HepG2 (cell line): ENCODE results near the gene SLC45A1. TPM values are rescaled to one million over a fixed set of nuclear protein-coding genes. Genes with fewer than 3 reads are reported as not detected.
A peak's percentile ranks its signal among the peaks of the same experiment; 100 is the strongest.
"Not testable (repeated sequence)": the region's sequence is repeated elsewhere in the genome, so short reads cannot be mapped to it uniquely, and the experiment has no call there.

Source experiments
- ATAC-seq: fragments of 200-7000 bp; cut with Tn5 transposase; 3 replicates; pipeline ENCODE4 v1.9.1; 2020; ENCODE audit warnings: mild to moderate bottlenecking, moderate library complexity
- BruUV-seq: library from RNA; stranded (reverse); fragments of 400-500 nt; replicated peaks from 2 replicates; lab custom pipeline; 2021; lab: Mats Ljungman, UMichigan
- CTCF ChIA-PET: fragments of 300-600 bp; formaldehyde crosslinking; extraction: SDS; loops from one replicate; lab custom pipeline; 2021; ENCODE audit warnings: low total read pairs, inconsistent platforms, low intra/inter-chr PET ratio; lab: Yijun Ruan, JAX
- POLR2A ChIA-PET: fragments of 350-600 bp; sonication (Branson Sonifier 250); formaldehyde crosslinking; loops from one replicate; lab custom pipeline; 2020; ENCODE audit warnings: antibody characterized with exemption, inconsistent platforms; lab: Yijun Ruan, JAX
- DNase-seq: peaks from one replicate; pipeline ENCODE4 v3.0.0-alpha.2; 2015; ENCODE audit warnings: low spot score
- FAIRE-seq: peaks from 3 replicates; lab custom pipeline; 2011; peaks lifted over from hg19 to GRCh38; lab: Jason Lieb, UNC
- H2AFZ ChIP-seq: one replicate; pipeline ENCODE4 v1.6.1; 2011; ENCODE audit warnings: low read length, inconsistent platforms
- H3K27ac ChIP-seq: fragments of 300-600 bp; 3 replicates; pipeline ENCODE4 v1.8.0; 2011; ENCODE audit warnings: mixed run types, mild to moderate bottlenecking, mixed read lengths, low read length, inconsistent platforms; ENCODE audit not compliant: insufficient read depth; ENCODE audit errors: extremely low read length
- H3K27me3 ChIP-seq, 2 experiments: fragments of 200-600 bp in 1 of 2; 2 replicates in 1 of 2; 3 replicates in 1 of 2; pipeline versions ENCODE4 v1.6.0 to v1.8.0; 2011; ENCODE audit warnings: low read length in 2 of 2, mild to moderate bottlenecking in 2 of 2, moderate library complexity in 2 of 2, inconsistent platforms in 1 of 2; ENCODE audit not compliant: insufficient read depth in 2 of 2, control insufficient read depth in 1 of 2
- H3K36me3 ChIP-seq, 2 experiments: fragments of 200-600 bp in 1 of 2; replicated peaks in 1 of 2; 2 replicates in 1 of 2; 3 replicates in 1 of 2; pipeline versions ENCODE4 v1.5.1 to v1.8.0; 2011; ENCODE audit warnings: low read length in 2 of 2, inconsistent platforms in 1 of 2; ENCODE audit not compliant: insufficient read depth in 2 of 2, control insufficient read depth in 1 of 2
- H3K4me1 ChIP-seq: 2 replicates; pipeline ENCODE4 v1.5.1; 2012; ENCODE audit warnings: low read length, inconsistent platforms; ENCODE audit not compliant: insufficient read depth
- H3K4me2 ChIP-seq: 2 replicates; pipeline ENCODE4 v1.6.0; 2011; ENCODE audit warnings: low read depth, low read length, inconsistent platforms
- H3K4me3 ChIP-seq, 3 experiments: fragments of 200-600 bp in 1 of 3; sonication (generic), shearing (Covaris generic) in 1 of 3; replicated peaks in 1 of 3; 2 replicates each; pipeline ENCODE4 v1.5.1; 2011 to 2016; ENCODE audit warnings: low read length in 3 of 3, inconsistent platforms in 2 of 3, low read depth in 2 of 3, mild to moderate bottlenecking in 2 of 3, control low read depth in 1 of 3, mixed read lengths in 1 of 3; ENCODE audit not compliant: insufficient read depth in 1 of 3
- H3K79me2 ChIP-seq: one replicate; pipeline ENCODE4 v1.6.1; 2011; ENCODE audit warnings: low read length, inconsistent platforms; ENCODE audit not compliant: insufficient read depth
- H3K9ac ChIP-seq: 2 replicates; pipeline ENCODE4 v1.6.0; 2011; ENCODE audit warnings: mild to moderate bottlenecking, low read depth, low read length, inconsistent platforms; ENCODE audit not compliant: insufficient read depth
- H3K9me3 ChIP-seq: 2 replicates; pipeline ENCODE4 v1.5.1; 2012; ENCODE audit warnings: mild to moderate bottlenecking, low read length
- H4K20me1 ChIP-seq: 2 replicates; pipeline ENCODE4 v1.6.0; 2011; ENCODE audit warnings: inconsistent platforms, mild to moderate bottlenecking, low read length, moderate library complexity; ENCODE audit not compliant: insufficient read depth
- AKAP8 ChIP-seq: sonication (generic); formaldehyde crosslinking; IDR thresholded peaks from 2 replicates; pipeline ENCODE4 v1.5.1; 2020; ENCODE audit warnings: mild to moderate bottlenecking, missing genetic modification reagents
- HES4 ChIP-seq: sonication (generic); formaldehyde crosslinking; IDR thresholded peaks from 2 replicates; pipeline ENCODE4 v1.9.0; 2021; ENCODE audit warnings: mild to moderate bottlenecking, missing genetic modification reagents, borderline replicate concordance
- MLLT10 ChIP-seq: sonication (generic); formaldehyde crosslinking; IDR thresholded peaks from 2 replicates; pipeline ENCODE4 v1.4.0; 2020; ENCODE audit warnings: missing genetic modification reagents
- MXD3 ChIP-seq: IDR thresholded peaks from 2 replicates; pipeline ENCODE4 v1.6.1; 2016; ENCODE audit warnings: mild to moderate bottlenecking, missing biosample characterization, missing genetic modification reagents
- MYNN ChIP-seq: sonication (generic); formaldehyde crosslinking; IDR thresholded peaks from 2 replicates; pipeline ENCODE4 v1.4.0; 2020; ENCODE audit warnings: mild to moderate bottlenecking, low read depth, missing genetic modification reagents
- SETDB1 ChIP-seq: sonication (generic); formaldehyde crosslinking; IDR thresholded peaks from 2 replicates; pipeline ENCODE4 v1.5.1; 2020; ENCODE audit warnings: missing genetic modification reagents, mild to moderate bottlenecking, borderline replicate concordance
- SIX1 ChIP-seq: sonication (generic); formaldehyde crosslinking; IDR thresholded peaks from 2 replicates; pipeline ENCODE4 v1.4.0; 2020; ENCODE audit warnings: missing genetic modification reagents, borderline replicate concordance
- THAP11 ChIP-seq: IDR thresholded peaks from 2 replicates; pipeline ENCODE4 v1.6.1; 2016; ENCODE audit warnings: missing biosample characterization, missing genetic modification reagents
- ZBTB38 ChIP-seq: sonication (generic); formaldehyde crosslinking; IDR thresholded peaks from 2 replicates; pipeline ENCODE4 v1.5.1; 2020; ENCODE audit warnings: mild to moderate bottlenecking, missing genetic modification reagents
- ZFP82 ChIP-seq: sonication (generic); formaldehyde crosslinking; IDR thresholded peaks from 2 replicates; pipeline ENCODE4 v1.5.1; 2020; ENCODE audit warnings: mild to moderate bottlenecking, missing genetic modification reagents, borderline replicate concordance
- ZNF10 ChIP-seq: sonication (generic); formaldehyde crosslinking; IDR thresholded peaks from 2 replicates; pipeline ENCODE4 v1.4.0; 2020; ENCODE audit warnings: mild to moderate bottlenecking, low read depth, missing genetic modification reagents, borderline replicate concordance
- ZNF121 ChIP-seq: sonication (generic); formaldehyde crosslinking; IDR thresholded peaks from 2 replicates; pipeline ENCODE4 v1.5.0; 2020; ENCODE audit warnings: mild to moderate bottlenecking, missing genetic modification reagents
- ZNF556 ChIP-seq: sonication (generic); formaldehyde crosslinking; IDR thresholded peaks from 2 replicates; pipeline ENCODE4 v1.4.0; 2020; ENCODE audit warnings: mild to moderate bottlenecking, missing genetic modification reagents, borderline replicate concordance
- ZSCAN30 ChIP-seq: sonication (generic); formaldehyde crosslinking; IDR thresholded peaks from 2 replicates; pipeline ENCODE4 v1.5.0; 2020; ENCODE audit warnings: mild to moderate bottlenecking, missing genetic modification reagents
- WGBS: methylation state at CpG from one replicate; pipeline ENCODE4 v1.1.6; 2017; ENCODE audit warnings: low lambda C conversion rate; 5-methylcytosine and 5-hydroxymethylcytosine counted together
- in situ Hi-C: cut with HindIII; loops from 2 replicates; pipeline ENCODE4 v1.10.0; 2017; ENCODE audit warnings: low pct_unique_long_range_greater_than_20kb; ENCODE audit not compliant: extremely low pct_ligation_motif_present
- intact Hi-C: fragments of 100-400 bp; cut with micrococcal nuclease; formaldehyde crosslinking; loops from one replicate; pipeline ENCODE4 v1.10.0; 2022; ENCODE audit not compliant: unreplicated experiment
- polyA plus RNA-seq, 8 experiments: library from polyadenylated mRNA; depleted of rRNA in 3 of 8; stranded (reverse) in 7 of 8; unstranded in 1 of 8; fragments of >200 nt; fragmentation: Illumina TruSeq in 4 of 8; extraction: Trizol in 4 of 8; gene quantifications; 2 replicates each; pipeline versions ENCODE4 v1.2.1 to v1.2.3, GENCODE V29; 2011 to 2016; ENCODE audit warnings: low read depth in 4 of 8, missing spikeins in 1 of 8, mixed read lengths in 1 of 8; ENCODE audit not compliant: insufficient read depth in 1 of 8
- total RNA-seq, 5 experiments: library from RNA; depleted of rRNA; stranded (reverse); fragments of >200 nt; fragmentation: Illumina TruSeq; extraction: Trizol; gene quantifications; 2 replicates each; pipeline ENCODE4 v1.2.3, GENCODE V29; 2016; ENCODE audit warnings: low read depth in 1 of 5
- TF ChIP-seq, protein P1 (sequence below): sonication (generic); formaldehyde crosslinking; IDR thresholded peaks from 2 replicates; pipeline ENCODE4 v1.4.0; 2020; ENCODE audit warnings: mild to moderate bottlenecking, missing genetic modification reagents
- TF ChIP-seq, protein P2 (sequence below): sonication (generic); formaldehyde crosslinking; IDR thresholded peaks from 2 replicates; pipeline ENCODE4 v1.5.0; 2020; ENCODE audit warnings: mild to moderate bottlenecking, missing genetic modification reagents

The SLC45A1 gene
- total and polyA plus RNA-seq, 2 of the 13 experiments (the other 11 are each of a cell fraction or from before 2014, with no cell fraction given), result not detected

- intact Hi-C loops, H3K4me3 ChIP-seq, H3K79me2 ChIP-seq, H3K27me3 ChIP-seq: not testable (repeated sequence)
- 0 out of 2 replicates have a peak, but pooled peaks have one; percentile 24 for TF ChIP-seq ZBTB38
- TF ChIP-seq, all 625 proteins: peak for 1; not testable (repeated sequence) for 624
- H3K4me2 ChIP-seq, in situ Hi-C loops, H3K36me3 ChIP-seq, FAIRE-seq, ATAC-seq, H2AFZ ChIP-seq, BruUV-seq, CTCF ChIA-PET, H4K20me1 ChIP-seq, H3K9me3 ChIP-seq, H3K27ac ChIP-seq, DNase-seq, H3K9ac ChIP-seq: not testable (repeated sequence)
- WGBS, result 65% methylated on average over 8 of the region's 8 CpGs
- H3K4me1 ChIP-seq, result peaks cover 56% of the 10 kb centered on the region
- POLR2A ChIA-PET, result interaction anchor here (1.0 kb wide), 1 partner anchor 251 kb away, joined by 3 read pairs; no protein-coding TSS in a partner anchor
Measured at GRCh38 chr1:8278677-8279076, 39.2 kb upstream of the SLC45A1 start.

DNA sequence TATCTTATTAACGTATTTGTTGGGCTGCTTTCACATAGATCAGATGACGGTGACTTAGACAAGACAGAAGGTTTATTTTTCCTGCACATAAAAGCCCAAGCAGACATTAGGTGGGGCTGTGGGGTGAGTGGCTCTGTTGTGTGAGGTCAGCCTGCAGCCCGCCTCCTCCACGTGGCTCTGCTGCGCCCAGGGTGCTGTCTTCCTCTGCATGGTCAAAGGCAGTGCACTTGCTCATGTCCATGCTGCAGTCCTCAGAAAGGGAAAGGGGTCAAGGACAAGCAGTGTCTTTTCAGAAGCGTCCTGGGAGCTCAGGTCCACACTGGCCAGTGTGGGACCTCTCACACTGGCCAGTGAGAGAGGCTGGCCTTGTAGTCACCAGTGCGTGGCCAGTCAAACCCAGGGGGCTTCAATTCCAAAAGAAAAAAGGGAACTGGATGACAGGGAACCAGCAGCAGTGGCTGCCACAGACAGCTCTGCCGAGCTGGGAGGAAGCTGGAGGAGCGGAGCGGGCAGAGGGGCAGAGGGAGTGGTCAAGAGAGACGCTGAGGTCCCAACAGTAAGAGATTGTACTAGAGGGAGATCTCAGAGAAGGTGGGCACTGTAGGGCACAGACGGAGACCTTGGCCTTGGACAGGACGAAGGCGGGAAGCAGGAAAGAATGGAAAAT lies 35.9 kb upstream of the SLC45A1 start:
- Histone ChIP-seq H3K27ac (peak overlapping the region; percentile 3), H3K4me1 (peaks cover 47% of the 10 kb centered on the region), H3K4me3 (no peak overlapping the region; a peak in 1 of 6 replicates), H3K27me3 (no peaks in the 10 kb centered on the region), H4K20me1 (no peaks in the 10 kb centered on the region), H3K9me3 (no peaks in the 10 kb centered on the region), H3K79me2 (no peaks in the 10 kb centered on the region), H3K4me2 (peak overlapping the region; percentile 5; the same call in 1 of the 2 replicates), H3K9ac (peak overlapping the region; percentile 24), H2AFZ (no peak overlapping the region), H3K36me3 (no peaks in the 10 kb centered on the region)
- FAIRE-seq, result peak; percentile 34
- no TSS peak for BruUV-seq
- in situ Hi-C loops (no loop called here), intact Hi-C loops (no loop called here)
- 40% methylated on average over 14 of the region's 14 CpGs for WGBS
- CTCF ChIA-PET, result no interaction called here
- ATAC-seq, result peak; percentile 93
- DNase-seq, result peak; percentile 51
- POLR2A ChIA-PET, result no interaction called here
- TF ChIP-seq MYNN, result no peak
- TF ChIP-seq ZSCAN30, result no peak
- peak; percentile 68; the same call in 1 of the 2 replicates for TF ChIP-seq MXD3
- no peak for TF ChIP-seq AKAP8 (CRISPR knock-in tag)
- no peak for TF ChIP-seq SETDB1 (CRISPR knock-in tag)
- TF ChIP-seq MLLT10, result no peak
- TF ChIP-seq, protein P1, sequence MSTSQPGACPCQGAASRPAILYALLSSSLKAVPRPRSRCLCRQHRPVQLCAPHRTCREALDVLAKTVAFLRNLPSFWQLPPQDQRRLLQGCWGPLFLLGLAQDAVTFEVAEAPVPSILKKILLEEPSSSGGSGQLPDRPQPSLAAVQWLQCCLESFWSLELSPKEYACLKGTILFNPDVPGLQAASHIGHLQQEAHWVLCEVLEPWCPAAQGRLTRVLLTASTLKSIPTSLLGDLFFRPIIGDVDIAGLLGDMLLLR (CRISPR knock-in tag), result no peak
- TF ChIP-seq ZFP82, result no peak
- TF ChIP-seq, protein P2, sequence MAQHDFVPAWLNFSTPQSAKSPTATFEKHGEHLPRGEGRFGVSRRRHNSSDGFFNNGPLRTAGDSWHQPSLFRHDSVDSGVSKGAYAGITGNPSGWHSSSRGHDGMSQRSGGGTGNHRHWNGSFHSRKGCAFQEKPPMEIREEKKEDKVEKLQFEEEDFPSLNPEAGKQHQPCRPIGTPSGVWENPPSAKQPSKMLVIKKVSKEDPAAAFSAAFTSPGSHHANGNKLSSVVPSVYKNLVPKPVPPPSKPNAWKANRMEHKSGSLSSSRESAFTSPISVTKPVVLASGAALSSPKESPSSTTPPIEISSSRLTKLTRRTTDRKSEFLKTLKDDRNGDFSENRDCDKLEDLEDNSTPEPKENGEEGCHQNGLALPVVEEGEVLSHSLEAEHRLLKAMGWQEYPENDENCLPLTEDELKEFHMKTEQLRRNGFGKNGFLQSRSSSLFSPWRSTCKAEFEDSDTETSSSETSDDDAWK (CRISPR knock-in tag), result no peak
- TF ChIP-seq ZNF10 (CRISPR knock-in tag), result no peak
- 0 out of 2 replicates have a peak, but pooled peaks have one; percentile 28 for TF ChIP-seq THAP11
- no peak for TF ChIP-seq SIX1
- TF ChIP-seq ZNF121 (CRISPR knock-in tag), result no peak
- TF ChIP-seq ZNF556, result no peak
- TF ChIP-seq HES4 (CRISPR knock-in tag), result no peak
